Measurements from ENCODE around the gene OLFML1.
A peak's percentile ranks its signal among the peaks of the same experiment; 100 is the strongest.

GRCh38 chr11:7536100-7536499 is 50.8 kb downstream of the OLFML1 start:
- TF ChIP-seq CTCF (IDR thresholded peaks at IDR 0.05) (peak; percentile 54), EZH2 (IDR thresholded peaks at IDR 0.05) (no peak), EZH2phosphoT487 (IDR thresholded peaks at IDR 0.05) (no peak)
